Measurements from ENCODE around the gene TTC28. TPM values are rescaled to one million over a fixed set of nuclear protein-coding genes. Genes with fewer than 3 reads are reported as not detected.

TTC28 gene
- total RNA-seq, 2 experiments from 2014 or later, result 1.6 to 1.9 TPM

DNA sequence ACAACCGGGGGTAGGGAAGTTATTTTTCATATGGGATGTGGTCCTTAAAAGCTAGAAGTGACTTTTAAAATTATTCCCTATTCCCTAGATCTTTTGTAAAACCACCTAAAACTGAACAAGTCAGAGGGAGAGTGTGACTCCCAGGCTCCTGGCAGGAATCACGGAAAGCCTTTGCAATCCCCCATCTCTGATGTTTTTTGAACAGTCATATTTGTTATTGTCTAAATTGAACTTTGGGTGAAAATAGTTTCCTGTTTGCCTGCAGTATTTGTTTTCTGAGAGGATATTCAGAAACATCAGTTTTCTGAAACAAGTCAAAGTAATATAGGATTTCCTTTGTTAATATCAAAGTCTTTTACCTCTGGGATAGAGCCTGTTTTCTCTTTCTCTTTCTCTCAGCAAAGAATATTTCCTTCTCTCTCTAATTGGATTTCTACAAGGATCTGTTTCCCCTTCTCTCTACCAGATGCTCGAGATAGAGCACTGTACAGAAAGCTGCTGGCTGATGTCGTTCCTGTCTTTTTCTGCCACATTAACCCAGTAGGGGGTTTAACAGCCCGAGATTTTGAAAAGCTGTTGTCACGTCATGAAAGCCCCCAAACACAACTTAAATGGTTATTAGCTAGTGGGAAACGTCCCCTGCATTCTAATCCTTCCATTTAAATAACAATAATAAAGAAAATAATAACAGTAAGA is 628.4 kb downstream of the TTC28 start:
- intact Hi-C loops (cut with micrococcal nuclease), result loop anchor here (1.0 to 5.0 kb wide), 3 partner anchors 31 to 543 kb away; no protein-coding TSS in a partner anchor
- H3K36me3 Mint-ChIP-seq (ENCODE audit: low read depth), result no peaks in the 10 kb centered on the region
- H3K27ac Mint-ChIP-seq, result no peak overlapping the region
- no peaks in the 10 kb centered on the region for H3K4me1 Mint-ChIP-seq (ENCODE audit: low read depth)
- H3K4me3 Mint-ChIP-seq, result no peak overlapping the region
- H3K9me3 Mint-ChIP-seq, result no peaks in the 10 kb centered on the region
- DNase-seq, result no peak
- H3K27me3 Mint-ChIP-seq (ENCODE audit: low read depth), result no peaks in the 10 kb centered on the region
- CTCF ChIA-PET, result interaction anchor here (1.0 to 1.5 kb wide), 12 partner anchors 11 to 556 kb away, joined by 3 to 5 read pairs (median 3); no protein-coding TSS in a partner anchor

- Mint-ChIP-seq H3K9me3 (no peaks in the 10 kb centered on the region), H3K36me3 (ENCODE audit: low read depth) (no peaks in the 10 kb centered on the region), H3K27me3 (ENCODE audit: low read depth) (no peaks in the 10 kb centered on the region), H3K4me3 (no peak overlapping the region), H3K4me1 (ENCODE audit: low read depth) (no peaks in the 10 kb centered on the region), H3K27ac (no peak overlapping the region)
- CTCF ChIA-PET, result interaction anchor here (1.4 to 1.6 kb wide), 2 partner anchors 10 to 394 kb away, joined by 3 read pairs; no protein-coding TSS in a partner anchor
- DNase-seq, result no peak
- intact Hi-C loops (cut with micrococcal nuclease), result no loop called here
Observed at GRCh38 chr22:28048529-28048928, 631.1 kb downstream of the TTC28 start.

DNA sequence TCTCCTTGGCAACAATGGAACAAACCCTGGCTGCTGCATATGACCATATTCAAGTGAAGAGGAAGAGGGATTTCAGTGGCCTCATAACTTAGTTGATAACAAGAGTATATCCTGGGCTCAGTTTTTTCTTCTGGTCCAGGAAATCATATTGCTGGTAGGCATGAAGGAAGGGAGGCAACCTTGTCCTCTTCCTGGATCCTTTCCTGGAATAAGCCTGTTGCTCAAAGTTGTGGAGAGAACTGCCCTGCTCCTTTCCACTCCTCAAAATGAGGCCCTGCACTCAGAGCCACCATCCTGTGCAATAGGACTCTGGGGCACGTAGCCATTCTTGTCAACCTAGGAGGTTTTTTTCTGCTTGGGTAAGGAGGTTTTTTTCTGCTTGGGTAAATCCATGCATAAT is 631.9 kb downstream of the TTC28 start:
- no peak overlapping the region for H3K4me3 Mint-ChIP-seq
- H3K4me1 Mint-ChIP-seq (ENCODE audit: low read depth), result no peaks in the 10 kb centered on the region
- H3K27ac Mint-ChIP-seq, result no peak overlapping the region
- CTCF ChIA-PET, result interaction anchor here (1.4 kb wide), 1 partner anchor 11 kb away, joined by 3 read pairs; no protein-coding TSS in a partner anchor
- H3K27me3 Mint-ChIP-seq (ENCODE audit: low read depth), result no peaks in the 10 kb centered on the region
- H3K36me3 Mint-ChIP-seq (ENCODE audit: low read depth), result no peaks in the 10 kb centered on the region
- no peaks in the 10 kb centered on the region for H3K9me3 Mint-ChIP-seq
- no peak for DNase-seq
- intact Hi-C loops (cut with micrococcal nuclease), result no loop called here

DNA sequence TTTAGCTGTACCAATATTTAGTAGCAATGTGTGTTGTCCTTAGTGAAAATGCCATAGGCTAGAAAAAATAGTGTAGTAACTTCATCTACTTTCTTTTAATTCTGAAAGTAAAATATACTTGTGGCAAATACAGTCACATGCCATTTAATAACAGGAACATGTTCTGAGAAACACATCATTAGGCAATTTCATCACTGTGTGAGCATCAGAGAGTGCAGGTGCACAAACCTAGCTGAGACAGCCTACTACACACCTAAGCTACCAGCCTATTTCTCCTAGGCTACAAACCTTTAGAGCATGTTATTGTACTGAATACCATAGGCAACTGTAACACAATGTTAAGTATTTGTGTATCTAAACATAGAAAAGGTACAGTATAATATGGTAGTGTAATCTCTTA is 633.5 kb downstream of the TTC28 start:
- Mint-ChIP-seq H3K27me3 (ENCODE audit: low read depth) (no peaks in the 10 kb centered on the region), H3K36me3 (ENCODE audit: low read depth) (no peaks in the 10 kb centered on the region), H3K27ac (no peak overlapping the region), H3K4me1 (ENCODE audit: low read depth) (no peaks in the 10 kb centered on the region), H3K9me3 (no peaks in the 10 kb centered on the region), H3K4me3 (no peak overlapping the region)
- CTCF ChIA-PET, result interaction anchor here (0.6 kb wide), 1 partner anchor 396 kb away, joined by 4 read pairs; no protein-coding TSS in a partner anchor
- intact Hi-C loops (cut with micrococcal nuclease), result no loop called here
- no peak for DNase-seq

DNA sequence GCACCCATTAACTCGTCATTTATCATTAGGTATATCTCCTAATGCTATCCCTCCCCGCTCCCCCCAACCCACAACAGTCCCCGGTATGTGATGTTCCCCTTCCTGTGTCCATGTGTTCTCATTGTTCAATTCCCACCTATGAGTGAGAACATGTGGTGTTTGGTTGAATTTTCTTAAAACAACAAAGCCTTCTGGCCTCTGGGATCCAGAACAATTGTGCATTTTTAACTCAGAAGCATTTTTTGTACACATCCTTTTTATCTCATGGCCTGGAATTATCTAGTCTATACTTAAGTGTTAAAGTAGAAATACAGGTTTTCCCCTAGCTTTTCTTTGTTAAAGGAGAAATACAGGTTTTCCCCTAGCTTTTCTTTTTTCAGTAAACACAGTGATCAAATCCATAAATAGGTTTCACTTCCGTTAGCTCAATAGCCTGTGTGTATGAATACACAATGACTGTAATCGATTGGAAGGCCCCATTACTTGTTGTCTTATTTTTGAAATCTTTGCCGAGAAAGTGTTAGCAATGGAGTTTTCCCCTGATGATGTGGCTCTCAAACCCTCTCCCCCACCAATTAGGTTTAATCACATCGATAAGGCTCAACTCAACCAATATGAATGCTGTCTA is 635.0 kb downstream of the TTC28 start:
- H3K27me3 Mint-ChIP-seq (ENCODE audit: low read depth), result no peaks in the 10 kb centered on the region
- no peaks in the 10 kb centered on the region for H3K36me3 Mint-ChIP-seq (ENCODE audit: low read depth)
- H3K4me1 Mint-ChIP-seq (ENCODE audit: low read depth), result no peaks in the 10 kb centered on the region
- CTCF ChIA-PET, result interaction anchor here (0.8 to 1.4 kb wide), 3 partner anchors 9 to 396 kb away, joined by 3 read pairs; no protein-coding TSS in a partner anchor
- intact Hi-C loops (cut with micrococcal nuclease), result no loop called here
- H3K27ac Mint-ChIP-seq, result no peak overlapping the region
- no peaks in the 10 kb centered on the region for H3K9me3 Mint-ChIP-seq
- no peak for DNase-seq
- H3K4me3 Mint-ChIP-seq, result no peak overlapping the region

GRCh38 chr22:28043266-28043665 is 636.4 kb downstream of the TTC28 start:
- H3K4me3 Mint-ChIP-seq, result no peak overlapping the region
- no peak overlapping the region for H3K27ac Mint-ChIP-seq
- H3K27me3 Mint-ChIP-seq (ENCODE audit: low read depth), result no peaks in the 10 kb centered on the region
- no peaks in the 10 kb centered on the region for H3K36me3 Mint-ChIP-seq (ENCODE audit: low read depth)
- no peaks in the 10 kb centered on the region for H3K9me3 Mint-ChIP-seq
- no peak for DNase-seq
- intact Hi-C loops (cut with micrococcal nuclease), result no loop called here
- no peaks in the 10 kb centered on the region for H3K4me1 Mint-ChIP-seq (ENCODE audit: low read depth)
- CTCF ChIA-PET, result interaction anchor here (0.7 to 1.4 kb wide), 3 partner anchors 9 to 189 kb away, joined by 3 to 4 read pairs (median 3); no protein-coding TSS in a partner anchor

DNA sequence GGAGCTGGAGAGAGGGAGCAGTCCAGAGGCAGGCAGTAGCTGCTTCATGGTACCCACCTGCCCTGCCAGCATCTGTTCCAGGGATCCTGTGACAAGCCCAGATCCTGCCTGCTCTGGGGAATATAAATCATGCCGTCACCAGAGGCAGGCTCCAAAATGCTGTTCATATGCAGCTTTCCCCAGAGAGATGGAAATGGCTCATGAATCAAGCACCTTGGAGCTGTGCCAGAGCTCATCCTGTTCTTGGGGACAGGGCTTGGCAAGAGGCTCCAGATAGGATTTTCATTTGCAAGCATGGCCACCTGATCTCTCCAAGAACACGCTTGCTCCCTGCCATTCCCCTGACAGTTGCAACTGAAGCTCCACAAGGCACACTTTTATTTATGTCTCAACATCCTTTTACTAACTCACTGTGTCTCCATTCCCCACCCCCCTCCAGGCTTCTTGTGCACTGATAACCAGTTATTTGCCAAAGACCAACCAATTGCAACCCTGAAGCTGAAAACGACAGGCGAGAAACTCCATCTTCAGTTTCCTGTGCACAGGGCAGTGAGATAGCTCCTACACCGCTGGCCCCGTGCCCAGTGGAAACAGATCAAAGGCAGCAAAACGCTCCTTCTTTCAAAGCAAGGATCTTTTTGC is 644.8 kb downstream of the TTC28 start:
- peaks cover 8% of the 10 kb centered on the region for H3K27me3 Mint-ChIP-seq (ENCODE audit: low read depth)
- peak; percentile 48 for DNase-seq
- H3K4me1 Mint-ChIP-seq (ENCODE audit: low read depth), result peaks cover 16% of the 10 kb centered on the region
- H3K4me3 Mint-ChIP-seq, result no peak overlapping the region
- H3K9me3 Mint-ChIP-seq, result no peaks in the 10 kb centered on the region
- H3K36me3 Mint-ChIP-seq (ENCODE audit: low read depth), result no peaks in the 10 kb centered on the region
- CTCF ChIA-PET, result interaction anchor here (0.7 to 0.8 kb wide), 2 partner anchors 261 to 821 kb away, joined by 3 read pairs; no protein-coding TSS in a partner anchor
- intact Hi-C loops (cut with micrococcal nuclease), result no loop called here
- H3K27ac Mint-ChIP-seq, result no peak overlapping the region

DNA sequence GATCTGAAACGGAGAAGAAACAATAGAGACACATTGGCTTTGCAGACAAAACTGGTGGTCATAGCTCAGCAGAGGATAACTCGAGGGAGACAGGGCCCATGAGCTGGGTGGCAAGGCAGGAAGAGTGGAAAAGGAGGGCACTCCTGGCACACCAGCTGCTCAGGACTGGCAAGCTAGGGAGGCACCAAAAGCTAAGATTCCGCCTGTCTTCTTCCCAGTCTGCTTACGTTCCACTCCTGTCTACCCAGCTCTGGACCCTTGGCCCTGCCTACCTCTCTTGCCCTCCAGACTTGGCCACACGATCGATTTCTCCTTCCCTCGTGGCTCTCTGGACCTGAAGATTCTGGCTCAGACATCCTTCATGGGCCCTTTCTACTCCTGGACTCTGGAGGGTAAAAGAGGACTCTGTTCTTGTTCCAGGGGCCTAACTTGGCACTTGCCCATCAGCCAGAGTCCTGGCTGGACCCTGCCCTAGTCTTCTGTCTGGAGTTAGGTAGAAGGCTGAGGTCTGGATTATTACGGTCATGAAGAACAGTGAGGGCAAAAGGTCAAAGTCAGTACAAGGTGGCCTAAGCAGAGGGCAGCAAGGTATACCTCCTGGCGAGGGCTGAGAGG is 645.4 kb downstream of the TTC28 start:
- Mint-ChIP-seq H3K27ac (no peak overlapping the region), H3K4me3 (no peak overlapping the region)
- intact Hi-C loops (cut with micrococcal nuclease), result no loop called here

GRCh38 chr22:28032861-28033260 is 646.8 kb downstream of the TTC28 start:
- Mint-ChIP-seq H3K36me3 (ENCODE audit: low read depth) (no peaks in the 10 kb centered on the region), H3K4me3 (no peak overlapping the region), H3K9me3 (no peaks in the 10 kb centered on the region), H3K27me3 (ENCODE audit: low read depth) (peaks cover 8% of the 10 kb centered on the region), H3K4me1 (ENCODE audit: low read depth) (peaks cover 16% of the 10 kb centered on the region), H3K27ac (no peak overlapping the region)
- DNase-seq, result no peak
- intact Hi-C loops (cut with micrococcal nuclease), result no loop called here
- CTCF ChIA-PET, result interaction anchor here (0.9 to 1.3 kb wide), 3 partner anchors 12 to 19 kb away, joined by 3 to 6 read pairs (median 3); no protein-coding TSS in a partner anchor

More for the DNA sequence above, 645.4 kb downstream of the TTC28 start:
- CTCF ChIA-PET, result interaction anchor here (0.8 kb wide), 1 partner anchor 821 kb away, joined by 3 read pairs; no protein-coding TSS in a partner anchor
- H3K9me3 Mint-ChIP-seq, result no peaks in the 10 kb centered on the region
- no peaks in the 10 kb centered on the region for H3K36me3 Mint-ChIP-seq (ENCODE audit: low read depth)
- peaks cover 16% of the 10 kb centered on the region for H3K4me1 Mint-ChIP-seq (ENCODE audit: low read depth)
- DNase-seq, result no peak
- peaks cover 8% of the 10 kb centered on the region for H3K27me3 Mint-ChIP-seq (ENCODE audit: low read depth)

GRCh38 chr22:28031383-28031922 is 648.2 kb downstream of the TTC28 start:
- intact Hi-C loops (cut with micrococcal nuclease), result no loop called here
- CTCF ChIA-PET, result no interaction called here
- Mint-ChIP-seq H3K36me3 (ENCODE audit: low read depth) (no peaks in the 10 kb centered on the region), H3K4me3 (no peak overlapping the region), H3K27ac (no peak overlapping the region), H3K27me3 (ENCODE audit: low read depth) (peaks cover 5% of the 10 kb centered on the region), H3K9me3 (no peaks in the 10 kb centered on the region), H3K4me1 (ENCODE audit: low read depth) (peaks cover 16% of the 10 kb centered on the region)
- DNase-seq, result no peak

DNA sequence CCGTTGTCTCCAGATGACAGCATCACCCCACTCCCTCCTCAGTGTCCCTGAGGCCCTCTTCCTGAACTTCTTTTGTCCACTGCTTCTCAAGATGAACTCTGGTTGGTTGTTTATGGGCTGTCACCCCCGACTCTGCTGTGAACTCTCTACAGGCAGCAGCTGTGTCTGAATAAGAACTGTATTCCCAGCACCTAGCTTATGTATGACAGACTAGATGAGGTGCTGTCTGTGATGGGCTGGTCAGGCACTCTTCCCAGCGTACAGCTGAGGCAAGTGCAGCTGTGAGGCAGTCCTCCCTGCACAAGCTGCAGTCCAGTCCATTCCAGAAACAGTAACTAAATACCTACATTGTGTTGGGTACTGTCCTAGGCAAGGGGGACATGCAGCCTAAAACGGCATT is 649.2 kb downstream of the TTC28 start:
- CTCF ChIA-PET, result interaction anchor here (2.9 kb wide), 1 partner anchor 10 kb away, joined by 13 read pairs; no protein-coding TSS in a partner anchor
- no peaks in the 10 kb centered on the region for H3K36me3 Mint-ChIP-seq (ENCODE audit: low read depth)
- DNase-seq, result no peak
- no peaks in the 10 kb centered on the region for H3K27me3 Mint-ChIP-seq (ENCODE audit: low read depth)
- H3K9me3 Mint-ChIP-seq, result no peaks in the 10 kb centered on the region
- peaks cover 11% of the 10 kb centered on the region for H3K4me1 Mint-ChIP-seq (ENCODE audit: low read depth)
- intact Hi-C loops (cut with micrococcal nuclease), result no loop called here
- no peak overlapping the region for H3K4me3 Mint-ChIP-seq
- H3K27ac Mint-ChIP-seq, result no peak overlapping the region

DNA sequence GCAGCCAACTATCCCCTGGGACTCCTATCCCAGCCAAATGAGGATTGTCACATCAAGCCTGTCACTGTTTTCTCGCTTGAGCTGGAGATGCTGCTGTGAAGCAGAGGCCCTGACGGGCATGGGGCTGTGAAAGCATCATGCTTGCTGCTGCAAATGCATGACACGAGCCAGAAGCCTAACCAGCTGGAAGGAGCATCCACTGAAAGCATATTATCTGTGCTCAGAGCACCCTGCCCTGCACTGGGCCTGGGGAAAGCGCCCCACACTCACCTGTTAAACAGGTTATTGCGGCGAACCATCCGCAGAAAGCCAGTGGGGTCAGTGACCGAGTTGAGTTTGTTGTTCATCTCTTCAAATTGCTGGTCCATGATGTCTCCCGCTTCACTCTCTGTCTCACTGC is 649.7 kb downstream of the TTC28 start:
- no peak overlapping the region for H3K27ac Mint-ChIP-seq
- CTCF ChIA-PET, result interaction anchor here (2.9 kb wide), 1 partner anchor 10 kb away, joined by 13 read pairs; no protein-coding TSS in a partner anchor
- intact Hi-C loops (cut with micrococcal nuclease), result no loop called here
- H3K36me3 Mint-ChIP-seq (ENCODE audit: low read depth), result no peaks in the 10 kb centered on the region
- H3K4me3 Mint-ChIP-seq, result no peak overlapping the region
- no peaks in the 10 kb centered on the region for H3K27me3 Mint-ChIP-seq (ENCODE audit: low read depth)
- no peak for DNase-seq
- H3K4me1 Mint-ChIP-seq (ENCODE audit: low read depth), result peaks cover 6% of the 10 kb centered on the region
- no peaks in the 10 kb centered on the region for H3K9me3 Mint-ChIP-seq

All from activated naive CD4-positive, alpha-beta T cell treated with anti-CD3 and anti-CD28 coated beads for 36 hours (primary cell).